K562 (cell line): ENCODE results near the gene POU2F1. TPM values are rescaled to one million over a fixed set of nuclear protein-coding genes. Genes with fewer than 3 reads are reported as not detected.

Experiments
- GABPB2 ChIP-seq: fragments of 250-450 bp; sonication (Bioruptor Pico); conservative IDR thresholded peaks from 2 replicates; pipeline ENCODE4 v1.5.1; 2021; ENCODE audit warnings: mild to moderate bottlenecking
- KDM4B ChIP-seq, 2 experiments: fragments of 450-650 bp in 1 of 2; sonication (generic) in 1 of 2; IDR thresholded peaks; 2 replicates each; pipeline ENCODE4 v1.6.1; 2016 to 2017; ENCODE audit warnings: borderline replicate concordance in 2 of 2, antibody characterized with exemption in 1 of 2, low read depth in 1 of 2, mild to moderate bottlenecking in 1 of 2
- MCM2 ChIP-seq: fragments of 450-650 bp; IDR thresholded peaks from 2 replicates; pipeline ENCODE4 v1.6.1; 2017; ENCODE audit warnings: low read depth, mild to moderate bottlenecking
- NFE2L1 ChIP-seq: fragments of 450-650 bp; IDR thresholded peaks from 2 replicates; pipeline ENCODE4 v1.6.1; 2016; ENCODE audit warnings: missing genetic modification characterization, low read depth, mild to moderate bottlenecking, missing compliant biosample characterization, moderate library complexity, borderline replicate concordance
- NONO ChIP-seq, 2 experiments: fragments of 200-400 bp in 1 of 2; fragments of 450-650 bp in 1 of 2; formaldehyde crosslinking in 1 of 2; IDR thresholded peaks; 2 replicates each; pipeline ENCODE4 v1.6.1; 2017; ENCODE audit warnings: low read depth in 2 of 2, mild to moderate bottlenecking in 2 of 2, moderate library complexity in 2 of 2, low read length in 1 of 2
- NR2C2 ChIP-seq, 2 experiments: fragments of 200-800 bp in 1 of 2; sonication (Bioruptor generic) in 1 of 2; sonication (generic) in 1 of 2; formaldehyde crosslinking in 1 of 2; IDR thresholded peaks; 2 replicates each; pipeline versions ENCODE4 v1.6.1 to v1.8.0; 2016 to 2022; ENCODE audit warnings: mild to moderate bottlenecking in 1 of 2, missing compliant biosample characterization in 1 of 2, missing genetic modification characterization in 1 of 2, missing genetic modification reagents in 1 of 2
- POLR2AphosphoS2 ChIP-seq: IDR thresholded peaks from 2 replicates; pipeline ENCODE4 v1.6.1; 2012; ENCODE audit warnings: low read length, improper control_type of control experiment
- RBM39 ChIP-seq: fragments of 200-400 bp; formaldehyde crosslinking; optimal IDR thresholded peaks from 2 replicates; pipeline ENCODE3; 2018; ENCODE audit warnings: low read depth, low read length
- RCOR1 ChIP-seq, 2 experiments: IDR thresholded peaks; 2 replicates each; pipeline ENCODE4 v1.6.1; 2012; ENCODE audit warnings: low read depth in 2 of 2, low read length in 2 of 2, borderline replicate concordance in 1 of 2, improper control_type of control experiment in 1 of 2
- polyA plus RNA-seq, 8 experiments: library from polyadenylated mRNA; depleted of rRNA in 4 of 8; stranded (reverse) in 5 of 8; unstranded in 3 of 8; fragments of >200 nt; fragmentation: Nextera tagmentation in 2 of 8; fragmentation: Illumina TruSeq in 1 of 8; extraction: Ambion mirVana in 2 of 8; extraction: Trizol in 1 of 8; gene quantifications; 2 replicates each; pipeline versions ENCODE4 v1.2.1 to v1.2.3, GENCODE V29; 2011 to 2014; ENCODE audit warnings: inconsistent platforms in 1 of 8, missing spikeins in 1 of 8
- total RNA-seq, 7 experiments: library from RNA; depleted of rRNA in 6 of 7; stranded (reverse); fragments of >200 nt in 6 of 7; fragmentation: Illumina TruSeq in 2 of 7; extraction: Trizol in 2 of 7; gene quantifications; 2 replicates each; pipeline versions ENCODE4 v1.2.1 to v1.2.3, GENCODE V29; 2011 to 2021; ENCODE audit warnings: low replicate concordance in 1 of 7
- TF ChIP-seq, protein P1 (sequence below): sonication (generic); formaldehyde crosslinking; IDR thresholded peaks from 2 replicates; pipeline ENCODE4 v1.8.1; 2023; ENCODE audit warnings: mild to moderate bottlenecking, missing genetic modification reagents, moderate library complexity
- TF ChIP-seq, protein P2 (sequence below): sonication (generic); IDR thresholded peaks from 2 replicates; pipeline ENCODE4 v1.6.1; 2016
- TF ChIP-seq, protein P3 (sequence below), 2 experiments: fragments of 200-800 bp in 1 of 2; sonication (Bioruptor generic) in 1 of 2; sonication (generic) in 1 of 2; formaldehyde crosslinking in 1 of 2; IDR thresholded peaks in 1 of 2; conservative IDR thresholded peaks in 1 of 2; 2 replicates each; pipeline versions ENCODE4 v1.5.0 to v1.6.1; 2016 to 2020; ENCODE audit warnings: missing compliant biosample characterization in 1 of 2, missing genetic modification characterization in 1 of 2, missing genetic modification reagents in 1 of 2
- TF ChIP-seq, protein P4 (sequence below): fragments of 450-650 bp; IDR thresholded peaks from 2 replicates; pipeline ENCODE4 v1.7.0; 2016; ENCODE audit warnings: borderline replicate concordance
- TF ChIP-seq, protein P5 (sequence below): fragments of 150-350 bp; conservative IDR thresholded peaks from 2 replicates; pipeline ENCODE4 v1.6.1; 2014; ENCODE audit warnings: low read length

Gene POU2F1
- total and polyA plus RNA-seq, 9 of the 15 experiments (the other 6 are each of a cell fraction or from before 2014, with no cell fraction given): 2.6 to 22.3 (median 8.8) TPM

DNA sequence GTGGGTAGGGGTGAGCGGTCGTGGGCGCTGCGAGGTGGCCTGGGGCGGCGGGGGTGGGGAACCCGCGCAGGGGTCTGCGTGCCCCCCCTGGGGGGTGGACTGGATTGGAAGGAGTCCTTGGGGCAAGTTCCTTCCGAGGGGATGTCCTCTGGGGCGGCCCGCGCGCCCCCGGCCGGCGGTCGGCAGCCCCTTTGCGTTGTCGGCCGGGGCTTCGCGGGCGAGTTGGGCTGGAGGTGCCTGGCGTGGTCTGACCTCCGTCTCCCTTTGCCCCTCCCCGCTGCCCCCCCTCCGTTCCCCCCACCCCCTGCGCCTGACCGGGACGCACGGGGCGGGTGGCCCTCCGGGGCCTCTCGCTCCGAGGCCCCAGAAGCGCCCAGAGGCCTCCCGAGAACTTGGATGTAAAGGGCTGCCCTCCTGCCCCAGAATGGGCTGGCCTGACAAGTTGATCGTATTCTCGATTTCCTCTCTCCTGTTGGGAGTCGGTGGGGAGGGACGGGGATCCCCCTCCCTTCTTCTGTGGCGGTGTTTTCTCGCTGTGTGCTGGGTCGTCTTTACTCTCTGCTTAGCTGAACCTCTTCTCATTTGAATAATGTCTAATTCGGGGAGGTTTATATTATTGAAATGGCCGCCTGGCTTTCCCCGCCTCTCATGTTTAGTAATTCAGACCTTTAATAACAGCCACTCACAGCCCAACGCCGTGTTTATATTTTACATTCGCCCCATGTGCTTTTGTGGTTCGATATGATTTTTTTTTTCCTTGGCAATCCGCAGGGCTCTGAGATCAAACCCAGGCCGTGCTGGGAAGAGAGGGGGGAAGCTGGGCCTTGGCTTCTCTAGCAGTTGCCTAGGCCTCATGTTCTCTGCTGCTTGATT is 1.3 kb downstream of the POU2F1 start (continued):
- TF ChIP-seq NONO (IDR thresholded peaks at IDR 0.05; ENCODE audit: low read depth in 2 of 2, low read length in 1 of 2) (peak in 1 of 2 experiments; percentile 23; a peak in 1 of 4 replicates), NR2C2 (CRISPR knock-in tag; IDR thresholded peaks at IDR 0.05) (no peak), NR2C2 (tag; IDR thresholded peaks at IDR 0.05) (peak; percentile 81), RBM39 (no peak), GABPB2 (CRISPR knock-in tag) (no peak), POLR2AphosphoS2 (no peak), MCM2 (no peak), RCOR1 (IDR thresholded peaks at IDR 0.05; ENCODE audit: borderline replicate concordance in 1 of 2, low read depth in 2 of 2, low read length in 2 of 2) (no peak), NFE2L1 (no peak), KDM4B (IDR thresholded peaks at IDR 0.05; ENCODE audit: borderline replicate concordance in 2 of 2, low read depth in 1 of 2) (0 out of 4 replicates have a peak, but pooled peaks of 1 of the 2 experiments have one; percentile 33)
- TF ChIP-seq, protein P1, sequence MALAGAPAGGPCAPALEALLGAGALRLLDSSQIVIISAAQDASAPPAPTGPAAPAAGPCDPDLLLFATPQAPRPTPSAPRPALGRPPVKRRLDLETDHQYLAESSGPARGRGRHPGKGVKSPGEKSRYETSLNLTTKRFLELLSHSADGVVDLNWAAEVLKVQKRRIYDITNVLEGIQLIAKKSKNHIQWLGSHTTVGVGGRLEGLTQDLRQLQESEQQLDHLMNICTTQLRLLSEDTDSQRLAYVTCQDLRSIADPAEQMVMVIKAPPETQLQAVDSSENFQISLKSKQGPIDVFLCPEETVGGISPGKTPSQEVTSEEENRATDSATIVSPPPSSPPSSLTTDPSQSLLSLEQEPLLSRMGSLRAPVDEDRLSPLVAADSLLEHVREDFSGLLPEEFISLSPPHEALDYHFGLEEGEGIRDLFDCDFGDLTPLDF (CRISPR knock-in tag): 0 out of 2 replicates have a peak, but pooled peaks have one; percentile 40
- TF ChIP-seq, protein P2, sequence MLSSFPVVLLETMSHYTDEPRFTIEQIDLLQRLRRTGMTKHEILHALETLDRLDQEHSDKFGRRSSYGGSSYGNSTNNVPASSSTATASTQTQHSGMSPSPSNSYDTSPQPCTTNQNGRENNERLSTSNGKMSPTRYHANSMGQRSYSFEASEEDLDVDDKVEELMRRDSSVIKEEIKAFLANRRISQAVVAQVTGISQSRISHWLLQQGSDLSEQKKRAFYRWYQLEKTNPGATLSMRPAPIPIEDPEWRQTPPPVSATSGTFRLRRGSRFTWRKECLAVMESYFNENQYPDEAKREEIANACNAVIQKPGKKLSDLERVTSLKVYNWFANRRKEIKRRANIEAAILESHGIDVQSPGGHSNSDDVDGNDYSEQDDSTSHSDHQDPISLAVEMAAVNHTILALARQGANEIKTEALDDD: no peak
- TF ChIP-seq, protein P3, sequence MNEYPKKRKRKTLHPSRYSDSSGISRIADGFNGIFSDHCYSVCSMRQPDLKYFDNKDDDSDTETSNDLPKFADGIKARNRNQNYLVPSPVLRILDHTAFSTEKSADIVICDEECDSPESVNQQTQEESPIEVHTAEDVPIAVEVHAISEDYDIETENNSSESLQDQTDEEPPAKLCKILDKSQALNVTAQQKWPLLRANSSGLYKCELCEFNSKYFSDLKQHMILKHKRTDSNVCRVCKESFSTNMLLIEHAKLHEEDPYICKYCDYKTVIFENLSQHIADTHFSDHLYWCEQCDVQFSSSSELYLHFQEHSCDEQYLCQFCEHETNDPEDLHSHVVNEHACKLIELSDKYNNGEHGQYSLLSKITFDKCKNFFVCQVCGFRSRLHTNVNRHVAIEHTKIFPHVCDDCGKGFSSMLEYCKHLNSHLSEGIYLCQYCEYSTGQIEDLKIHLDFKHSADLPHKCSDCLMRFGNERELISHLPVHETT (CRISPR knock-in tag; conservative IDR thresholded peaks at IDR 0.05 in 1 of 2, IDR thresholded peaks at IDR 0.05 in 1 of 2): peak in 1 of 2 experiments; percentile 72; a peak in 1 of 4 replicates
- TF ChIP-seq, protein P4, sequence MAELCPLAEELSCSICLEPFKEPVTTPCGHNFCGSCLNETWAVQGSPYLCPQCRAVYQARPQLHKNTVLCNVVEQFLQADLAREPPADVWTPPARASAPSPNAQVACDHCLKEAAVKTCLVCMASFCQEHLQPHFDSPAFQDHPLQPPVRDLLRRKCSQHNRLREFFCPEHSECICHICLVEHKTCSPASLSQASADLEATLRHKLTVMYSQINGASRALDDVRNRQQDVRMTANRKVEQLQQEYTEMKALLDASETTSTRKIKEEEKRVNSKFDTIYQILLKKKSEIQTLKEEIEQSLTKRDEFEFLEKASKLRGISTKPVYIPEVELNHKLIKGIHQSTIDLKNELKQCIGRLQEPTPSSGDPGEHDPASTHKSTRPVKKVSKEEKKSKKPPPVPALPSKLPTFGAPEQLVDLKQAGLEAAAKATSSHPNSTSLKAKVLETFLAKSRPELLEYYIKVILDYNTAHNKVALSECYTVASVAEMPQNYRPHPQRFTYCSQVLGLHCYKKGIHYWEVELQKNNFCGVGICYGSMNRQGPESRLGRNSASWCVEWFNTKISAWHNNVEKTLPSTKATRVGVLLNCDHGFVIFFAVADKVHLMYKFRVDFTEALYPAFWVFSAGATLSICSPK: no peak
- TF ChIP-seq, protein P5, sequence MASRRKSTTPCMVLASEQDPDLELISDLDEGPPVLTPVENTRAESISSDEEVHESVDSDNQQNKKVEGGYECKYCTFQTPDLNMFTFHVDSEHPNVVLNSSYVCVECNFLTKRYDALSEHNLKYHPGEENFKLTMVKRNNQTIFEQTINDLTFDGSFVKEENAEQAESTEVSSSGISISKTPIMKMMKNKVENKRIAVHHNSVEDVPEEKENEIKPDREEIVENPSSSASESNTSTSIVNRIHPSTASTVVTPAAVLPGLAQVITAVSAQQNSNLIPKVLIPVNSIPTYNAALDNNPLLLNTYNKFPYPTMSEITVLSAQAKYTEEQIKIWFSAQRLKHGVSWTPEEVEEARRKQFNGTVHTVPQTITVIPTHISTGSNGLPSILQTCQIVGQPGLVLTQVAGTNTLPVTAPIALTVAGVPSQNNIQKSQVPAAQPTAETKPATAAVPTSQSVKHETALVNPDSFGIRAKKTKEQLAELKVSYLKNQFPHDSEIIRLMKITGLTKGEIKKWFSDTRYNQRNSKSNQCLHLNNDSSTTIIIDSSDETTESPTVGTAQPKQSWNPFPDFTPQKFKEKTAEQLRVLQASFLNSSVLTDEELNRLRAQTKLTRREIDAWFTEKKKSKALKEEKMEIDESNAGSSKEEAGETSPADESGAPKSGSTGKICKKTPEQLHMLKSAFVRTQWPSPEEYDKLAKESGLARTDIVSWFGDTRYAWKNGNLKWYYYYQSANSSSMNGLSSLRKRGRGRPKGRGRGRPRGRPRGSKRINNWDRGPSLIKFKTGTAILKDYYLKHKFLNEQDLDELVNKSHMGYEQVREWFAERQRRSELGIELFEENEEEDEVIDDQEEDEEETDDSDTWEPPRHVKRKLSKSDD: no peak
